ENCODE results near the gene RBMS1.
A peak's percentile ranks its signal among the peaks of the same experiment; 100 is the strongest.

The RBMS1 gene

DNA sequence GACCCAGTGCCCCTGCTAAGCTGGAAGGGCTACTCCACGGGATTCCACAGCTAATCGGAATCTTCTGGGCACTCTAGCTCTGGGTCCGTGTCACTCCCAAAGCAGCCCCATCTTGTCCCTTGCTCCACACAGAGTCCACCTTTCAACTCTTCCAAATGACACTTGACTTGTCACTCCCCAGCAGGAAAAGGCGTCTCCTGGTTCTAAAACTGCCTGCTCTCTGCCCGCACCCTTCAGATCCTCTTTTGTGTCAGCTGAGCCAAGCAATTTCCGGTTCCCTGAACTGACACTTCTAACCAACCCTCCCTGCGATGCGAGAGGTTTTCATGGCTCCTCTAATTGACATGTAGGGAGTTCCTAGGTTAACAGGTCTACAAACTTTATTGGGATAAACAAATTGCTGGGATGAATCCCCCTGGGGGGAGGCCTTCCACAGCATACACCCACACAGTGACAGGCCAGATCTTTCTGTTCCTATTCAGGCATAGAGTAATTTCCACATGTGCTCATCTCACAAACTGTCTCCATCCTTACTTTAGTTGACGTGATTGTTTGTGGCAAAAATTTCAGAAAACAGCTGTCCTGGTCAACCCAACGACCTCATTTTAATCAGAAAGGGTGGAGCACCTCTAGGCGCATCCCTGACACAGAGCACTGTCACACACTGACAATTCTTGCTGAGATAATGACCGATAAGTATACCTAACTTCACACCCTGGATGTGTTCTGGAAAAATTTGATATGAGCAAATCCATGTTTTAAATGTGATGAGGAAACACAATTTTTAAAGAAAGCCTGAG is 104.9 kb downstream of the RBMS1 start:
- no peak for DNase-seq (ENCODE audit: insufficient read length, low spot score)
- peak; percentile 54 for FAIRE-seq
- no peak for TF ChIP-seq TAF1 (IDR thresholded peaks at IDR 0.05; ENCODE audit: low read depth, low read length)
- TF ChIP-seq SPI1 (IDR thresholded peaks at IDR 0.05; ENCODE audit: low read depth, low read length) = no peak
- no peak for TF ChIP-seq POU2F2 (IDR thresholded peaks at IDR 0.05; ENCODE audit: low read depth, low read length)

DNA sequence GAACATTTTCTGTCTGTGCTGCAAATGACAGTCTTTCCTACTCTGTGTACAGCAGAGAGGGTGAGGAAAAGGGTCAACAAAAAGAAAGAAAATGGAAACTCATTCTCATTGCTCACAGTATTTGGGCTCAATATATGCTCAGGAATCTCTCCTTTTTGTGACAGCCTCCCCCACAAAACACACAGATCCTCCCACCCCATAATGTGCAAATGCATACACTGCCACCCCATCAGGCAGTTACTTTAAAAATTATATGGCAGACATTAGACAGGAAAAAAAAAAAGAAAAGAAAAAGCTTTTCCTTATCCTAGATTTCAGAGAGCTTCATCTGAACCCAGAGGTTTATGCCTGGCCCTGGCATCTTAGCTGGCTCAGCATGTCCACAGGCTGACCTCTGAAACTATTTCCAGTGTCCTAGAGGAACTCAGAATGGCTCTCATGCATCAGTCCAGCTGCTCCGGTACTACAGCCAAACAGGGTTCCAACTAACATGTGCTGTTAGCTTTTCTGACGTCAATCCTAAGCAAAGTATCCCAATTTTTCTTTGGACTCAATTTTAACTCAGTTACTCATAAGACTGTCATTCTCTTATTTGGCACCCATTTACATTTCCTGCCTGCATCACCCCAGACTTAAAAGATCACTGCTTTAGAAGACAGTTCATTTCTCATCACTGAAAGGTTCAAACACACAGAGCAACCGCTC is 105.9 kb downstream of the RBMS1 start:
- FAIRE-seq = no peak
- TF ChIP-seq POLR2AphosphoS5 (IDR thresholded peaks at IDR 0.05; ENCODE audit: low read depth, low read length) (no peak), POU2F2 (IDR thresholded peaks at IDR 0.05; ENCODE audit: low read depth, low read length) (no peak), SPI1 (IDR thresholded peaks at IDR 0.05; ENCODE audit: low read depth, low read length) (no peak), TAF1 (IDR thresholded peaks at IDR 0.05; ENCODE audit: low read depth, low read length) (no peak), POLR2A (IDR thresholded peaks at IDR 0.05; ENCODE audit: low read depth, low read length) (no peak), PAX5 (IDR thresholded peaks at IDR 0.05; ENCODE audit: insufficient read depth, low read length, severe bottlenecking) (no peak)
- no peak for DNase-seq (ENCODE audit: insufficient read length, low spot score)

DNA sequence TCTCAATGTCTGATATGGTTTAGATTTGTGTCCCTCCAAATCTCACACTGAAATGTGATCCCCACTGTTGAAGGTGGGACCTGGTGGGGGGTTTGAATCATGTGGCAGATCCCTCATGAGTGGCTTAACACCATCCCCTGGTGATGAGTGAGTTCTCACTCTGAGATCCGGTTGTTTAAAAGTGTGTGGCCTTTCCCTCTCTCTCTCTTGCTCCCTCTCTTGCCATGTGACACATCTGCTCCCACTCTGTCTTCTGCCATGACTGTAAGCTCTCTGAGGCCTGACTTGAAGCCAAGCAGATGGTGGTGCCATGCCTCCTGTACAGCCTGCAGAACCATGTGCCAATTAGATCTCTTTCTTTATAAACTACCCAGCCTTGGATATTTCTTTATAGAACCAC is 108.8 kb downstream of the RBMS1 start:
- FAIRE-seq = no peak
- TF ChIP-seq TAF1 (IDR thresholded peaks at IDR 0.05; ENCODE audit: low read depth, low read length) = no peak
- no peak for TF ChIP-seq POLR2A (IDR thresholded peaks at IDR 0.05; ENCODE audit: low read depth, low read length)
- TF ChIP-seq POLR2AphosphoS5 (IDR thresholded peaks at IDR 0.05; ENCODE audit: low read depth, low read length) = no peak
- no peak for DNase-seq (ENCODE audit: insufficient read length, low spot score)

DNA sequence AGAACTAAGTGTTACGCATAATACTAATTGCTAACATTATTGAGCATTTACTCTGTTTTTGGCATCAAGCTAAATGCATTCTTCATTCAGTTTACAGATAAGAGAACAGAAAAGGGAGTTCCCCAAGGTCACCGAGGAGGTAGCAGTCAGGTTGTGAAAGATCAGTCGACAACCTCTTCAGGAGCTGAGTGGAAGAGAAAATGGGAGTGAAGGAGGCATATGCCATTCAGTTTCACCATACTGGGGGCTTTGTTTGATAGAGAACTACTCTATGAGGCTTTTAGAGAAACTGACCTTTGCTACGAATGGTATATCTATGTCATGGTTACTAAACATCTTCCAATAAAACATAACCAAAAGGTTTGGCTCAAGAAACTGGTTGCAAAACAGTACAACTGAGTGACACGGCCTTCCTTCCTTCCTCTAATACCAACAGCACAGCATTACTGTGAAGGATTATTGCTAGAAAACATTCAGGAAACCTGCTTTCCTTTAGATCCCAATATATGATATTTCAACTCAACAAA is 112.1 kb downstream of the RBMS1 start:
- no peak for DNase-seq (ENCODE audit: insufficient read length, low spot score)
- FAIRE-seq = no peak
- no peak for TF ChIP-seq POLR2A (IDR thresholded peaks at IDR 0.05; ENCODE audit: low read depth, low read length)
- TF ChIP-seq POU2F2 (IDR thresholded peaks at IDR 0.05; ENCODE audit: low read depth, low read length) = no peak
- no peak for TF ChIP-seq PAX5 (IDR thresholded peaks at IDR 0.05; ENCODE audit: insufficient read depth, low read length, severe bottlenecking)
- TF ChIP-seq TAF1 (IDR thresholded peaks at IDR 0.05; ENCODE audit: low read depth, low read length) = no peak
- TF ChIP-seq SPI1 (IDR thresholded peaks at IDR 0.05; ENCODE audit: low read depth, low read length) = no peak
- no peak for TF ChIP-seq POLR2AphosphoS5 (IDR thresholded peaks at IDR 0.05; ENCODE audit: low read depth, low read length)

DNA sequence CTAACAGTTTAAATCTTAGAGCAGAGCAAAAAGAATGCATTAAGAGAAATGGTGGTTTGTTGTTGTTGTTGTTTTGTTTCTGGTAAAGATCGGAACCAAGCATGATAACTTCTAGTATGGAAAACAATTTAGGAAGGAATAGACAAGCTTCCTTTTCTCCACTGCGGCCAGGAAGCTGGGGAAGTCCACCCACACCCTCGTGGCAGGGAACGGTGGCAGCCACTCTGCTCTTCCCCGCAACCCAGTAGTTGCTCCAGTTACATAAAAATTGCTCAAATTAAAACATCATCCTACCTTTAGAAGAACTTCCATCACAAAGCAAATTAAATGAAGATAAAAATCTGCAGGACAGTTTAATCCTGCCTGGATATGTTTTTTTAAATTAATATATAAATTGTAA is 113.0 kb downstream of the RBMS1 start:
- DNase-seq (ENCODE audit: insufficient read length, low spot score) = no peak
- FAIRE-seq = no peak
- TF ChIP-seq TAF1 (IDR thresholded peaks at IDR 0.05; ENCODE audit: low read depth, low read length) (no peak), POLR2A (IDR thresholded peaks at IDR 0.05; ENCODE audit: low read depth, low read length) (no peak), SPI1 (IDR thresholded peaks at IDR 0.05; ENCODE audit: low read depth, low read length) (no peak), POLR2AphosphoS5 (IDR thresholded peaks at IDR 0.05; ENCODE audit: low read depth, low read length) (no peak), POU2F2 (IDR thresholded peaks at IDR 0.05; ENCODE audit: low read depth, low read length) (no peak), PAX5 (IDR thresholded peaks at IDR 0.05; ENCODE audit: insufficient read depth, low read length, severe bottlenecking) (no peak)

DNA sequence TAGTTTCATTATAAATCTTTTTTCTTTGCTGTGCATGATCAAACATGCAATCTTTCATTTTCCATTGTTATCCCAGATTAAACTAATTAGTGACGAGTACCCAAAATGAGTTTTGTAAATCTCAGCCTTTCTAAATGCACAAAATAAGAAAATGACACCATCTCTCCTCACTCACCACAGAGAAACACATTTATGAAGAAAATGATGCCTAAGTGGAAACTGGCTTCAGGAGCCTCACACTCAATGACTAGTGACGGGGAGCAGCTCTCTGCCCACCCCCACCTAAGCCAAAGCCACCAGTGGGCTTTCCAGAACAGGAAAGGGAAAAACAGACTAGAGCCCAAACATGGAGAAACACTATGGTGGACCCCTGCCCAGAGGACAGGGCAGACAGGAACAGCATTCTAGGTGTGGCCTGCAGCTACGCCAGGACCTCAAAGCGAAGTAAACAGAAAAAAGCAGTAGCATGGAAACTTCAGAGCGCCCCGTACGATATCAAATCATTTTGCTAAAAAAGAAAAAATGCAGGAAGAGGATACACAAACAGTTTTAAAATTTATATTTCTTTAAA is 113.5 kb downstream of the RBMS1 start:
- TF ChIP-seq PAX5 (IDR thresholded peaks at IDR 0.05; ENCODE audit: insufficient read depth, low read length, severe bottlenecking) = no peak
- no peak for TF ChIP-seq POLR2AphosphoS5 (IDR thresholded peaks at IDR 0.05; ENCODE audit: low read depth, low read length)
- TF ChIP-seq SPI1 (IDR thresholded peaks at IDR 0.05; ENCODE audit: low read depth, low read length) = no peak
- TF ChIP-seq POLR2A (IDR thresholded peaks at IDR 0.05; ENCODE audit: low read depth, low read length) = no peak
- TF ChIP-seq POU2F2 (IDR thresholded peaks at IDR 0.05; ENCODE audit: low read depth, low read length) = no peak
- no peak for TF ChIP-seq TAF1 (IDR thresholded peaks at IDR 0.05; ENCODE audit: low read depth, low read length)
- no peak for DNase-seq (ENCODE audit: insufficient read length, low spot score)
- FAIRE-seq = no peak

DNA sequence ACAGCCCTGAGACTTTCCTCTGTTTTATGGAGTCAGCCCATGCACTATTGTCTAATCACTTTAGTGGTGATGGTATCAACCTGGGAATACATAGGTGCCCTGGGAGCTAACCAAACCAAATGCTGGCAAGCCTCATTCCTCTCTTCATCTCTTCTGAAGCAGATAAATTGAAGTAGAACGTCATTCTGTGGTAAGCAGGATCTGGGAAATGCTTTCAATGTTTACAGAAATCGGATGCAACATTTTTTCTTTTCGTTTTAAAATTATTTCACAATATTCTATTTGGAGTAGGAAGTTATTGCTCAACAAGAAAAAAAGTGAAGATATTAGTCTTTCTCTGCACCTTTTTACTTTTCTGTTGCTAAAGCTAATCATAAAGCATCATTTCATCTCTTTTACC is 114.2 kb downstream of the RBMS1 start:
- TF ChIP-seq SPI1 (IDR thresholded peaks at IDR 0.05; ENCODE audit: low read depth, low read length) (no peak), PAX5 (IDR thresholded peaks at IDR 0.05; ENCODE audit: insufficient read depth, low read length, severe bottlenecking) (no peak), POLR2AphosphoS5 (IDR thresholded peaks at IDR 0.05; ENCODE audit: low read depth, low read length) (no peak), POU2F2 (IDR thresholded peaks at IDR 0.05; ENCODE audit: low read depth, low read length) (no peak), POLR2A (IDR thresholded peaks at IDR 0.05; ENCODE audit: low read depth, low read length) (no peak), TAF1 (IDR thresholded peaks at IDR 0.05; ENCODE audit: low read depth, low read length) (no peak)
- DNase-seq (ENCODE audit: insufficient read length, low spot score) = no peak

DNA sequence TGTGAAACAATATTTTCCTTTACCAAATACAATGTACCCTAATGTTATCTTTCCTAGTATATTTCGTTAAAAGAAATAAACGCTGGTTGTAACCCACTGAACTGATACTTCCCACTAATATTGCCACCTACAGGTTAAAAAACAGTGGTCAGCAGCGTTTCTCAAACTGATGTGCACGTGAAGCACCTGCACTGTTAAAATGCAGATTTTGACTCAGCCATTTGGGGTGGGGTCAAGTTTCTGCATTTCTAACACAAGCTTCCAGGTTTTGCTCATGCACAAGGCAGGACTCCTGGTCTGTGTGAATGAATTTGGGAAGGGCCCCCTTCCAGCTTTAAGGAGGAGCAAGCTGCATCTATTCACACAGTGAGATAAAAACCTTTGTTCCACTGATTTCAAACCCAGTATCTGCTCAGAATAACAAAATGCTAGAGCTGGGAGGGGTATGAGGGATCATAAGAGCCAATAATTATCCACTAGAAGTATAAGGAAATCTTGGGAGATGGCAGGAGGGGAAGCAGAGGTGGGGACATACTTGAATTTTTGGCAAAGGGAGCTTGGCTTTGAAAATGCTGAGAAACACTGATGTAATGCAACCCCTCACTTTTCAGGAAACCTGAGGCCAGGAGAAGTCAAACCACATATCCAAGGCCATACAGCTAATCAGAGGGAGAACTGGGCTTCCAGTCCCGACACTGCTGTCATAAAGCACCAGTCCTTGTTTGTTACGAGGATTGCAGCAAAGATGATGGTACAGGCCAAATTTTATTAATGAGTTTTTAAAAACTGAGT is 116.2 kb downstream of the RBMS1 start:
- no peak for DNase-seq (ENCODE audit: insufficient read length, low spot score)
- FAIRE-seq = no peak
- TF ChIP-seq POLR2AphosphoS5 (IDR thresholded peaks at IDR 0.05; ENCODE audit: low read depth, low read length) = no peak

More for the DNA sequence above, 114.2 kb downstream of the RBMS1 start:
- no peak for FAIRE-seq

DNA sequence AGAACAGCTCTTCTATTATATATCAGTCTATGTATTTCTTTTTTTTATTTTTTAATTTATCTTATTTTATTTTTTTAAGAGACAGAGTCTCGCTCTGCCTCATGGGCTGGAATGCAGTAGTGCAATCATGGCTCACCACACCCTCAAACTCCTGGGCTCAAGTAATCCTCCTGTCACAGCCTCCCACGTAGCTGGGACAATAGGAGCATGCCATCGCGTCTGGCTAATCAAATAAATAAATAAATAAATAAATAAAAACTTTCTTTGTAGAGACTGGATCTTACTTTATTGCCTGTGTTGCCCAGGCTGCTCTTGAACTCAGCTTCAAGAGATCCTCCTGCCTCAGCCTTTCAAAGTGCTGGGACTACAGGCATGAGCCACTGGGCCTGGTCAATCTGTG is 117.0 kb downstream of the RBMS1 start:
- TF ChIP-seq SPI1 (IDR thresholded peaks at IDR 0.05; ENCODE audit: low read depth, low read length) = no peak
- TF ChIP-seq POLR2A (IDR thresholded peaks at IDR 0.05; ENCODE audit: low read depth, low read length) = no peak
- no peak for TF ChIP-seq PAX5 (IDR thresholded peaks at IDR 0.05; ENCODE audit: insufficient read depth, low read length, severe bottlenecking)
- no peak for FAIRE-seq
- DNase-seq (ENCODE audit: insufficient read length, low spot score) = no peak

Data from GM12891 (cell line).